Measurements from ENCODE around the gene RAF1. TPM values are rescaled to one million over a fixed set of nuclear protein-coding genes. Genes with fewer than 3 reads are reported as not detected.
A peak's percentile ranks its signal among the peaks of the same experiment; 100 is the strongest.

RAF1 gene
- total and polyA plus RNA-seq, 2 of the 13 experiments (the other 11 are each of a cell fraction or from before 2014, with no cell fraction given), result 72.2 to 91.4 TPM

GRCh38 chr3:12663936-12664908 lies at the start of gene RAF1 (continued):
- TF ChIP-seq SMAD1 (CRISPR knock-in tag; IDR thresholded peaks at IDR 0.05; ENCODE audit: borderline replicate concordance, low read depth) (peak; percentile 92), SETDB1 (CRISPR knock-in tag; IDR thresholded peaks at IDR 0.05; ENCODE audit: borderline replicate concordance) (no peak), DNMT1 (CRISPR knock-in tag; IDR thresholded peaks at IDR 0.05) (no peak; the same call in 1 of the 2 replicates), SP140L (CRISPR knock-in tag; IDR thresholded peaks at IDR 0.05; ENCODE audit: borderline replicate concordance) (no peak; the same call in 1 of the 2 replicates), PRPF4 (IDR thresholded peaks at IDR 0.05; ENCODE audit: low read depth, low read length, poor library complexity, severe bottlenecking) (no peak), ZNF776 (CRISPR knock-in tag; IDR thresholded peaks at IDR 0.05) (no peak; the same call in 1 of the 2 replicates), ZNF841 (CRISPR knock-in tag; IDR thresholded peaks at IDR 0.05; ENCODE audit: borderline replicate concordance) (no peak), IRF1 (CRISPR knock-in tag; IDR thresholded peaks at IDR 0.05; ENCODE audit: low read depth) (no peak), ZBTB44 (CRISPR knock-in tag; IDR thresholded peaks at IDR 0.05) (no peak), AGO1 (IDR thresholded peaks at IDR 0.05; ENCODE audit: low read depth, low read length, poor library complexity, severe bottlenecking) (peak; percentile 67), ATF3 (CRISPR knock-in tag; IDR thresholded peaks at IDR 0.05) (no peak; the same call in 1 of the 2 replicates), POLR2AphosphoS2 (IDR thresholded peaks at IDR 0.05; ENCODE audit: low read depth, low read length) (peak; percentile 93; the same call in 1 of the 2 replicates), ARID4A (CRISPR knock-in tag; IDR thresholded peaks at IDR 0.05; ENCODE audit: borderline replicate concordance) (peak; percentile 86; the same call in 1 of the 2 replicates), PAWR (CRISPR knock-in tag; IDR thresholded peaks at IDR 0.05; ENCODE audit: borderline replicate concordance) (no peak), MATR3 (CRISPR knock-in tag; IDR thresholded peaks at IDR 0.05) (no peak), HOXA3 (CRISPR knock-in tag; IDR thresholded peaks at IDR 0.05) (peak; percentile 98), ASH2L (IDR thresholded peaks at IDR 0.05; ENCODE audit: insufficient read length, low read depth, low read length) (peak; percentile 97), ZKSCAN1 (IDR thresholded peaks at IDR 0.05; ENCODE audit: low read length) (no peak), TP53 (CRISPR knock-in tag; conservative IDR thresholded peaks at IDR 0.05) (peak; percentile 33; the same call in 1 of the 2 replicates), LCORL (IDR thresholded peaks at IDR 0.05) (no peak), LCORL (CRISPR knock-in tag; IDR thresholded peaks at IDR 0.05) (peak; percentile 49; the same call in 1 of the 2 replicates), ZNF510 (CRISPR knock-in tag; IDR thresholded peaks at IDR 0.05; ENCODE audit: low read depth) (no peak; the same call in 1 of the 2 replicates)
